H1 (cell line): Measurements from ENCODE around the gene PLK5. TPM values are rescaled to one million over a fixed set of nuclear protein-coding genes. Genes with fewer than 3 reads are reported as not detected.

Experiments used
- MAFK ChIP-seq: IDR thresholded peaks from 2 replicates; pipeline ENCODE4 v1.6.1; 2012; ENCODE audit warnings: low read depth, mild to moderate bottlenecking, improper control_type of control experiment, low read length
- polyA plus RNA-seq, 7 experiments: library from polyadenylated mRNA; depleted of rRNA in 3 of 7; stranded (reverse) in 5 of 7; unstranded in 2 of 7; fragments of >200 nt in 5 of 7; fragments of 200-250 nt in 2 of 7; gene quantifications; 1 replicate in 5 of 7; 2 replicates in 1 of 7; 4 replicates in 1 of 7; pipeline versions ENCODE4 v1.2.1 to v1.2.3, GENCODE V29; 2011 to 2013; ENCODE audit warnings: missing spikeins in 2 of 7, mixed read lengths in 2 of 7
- total RNA-seq: library from RNA; stranded (reverse); fragmentation: NEBNext Ultra II Directional; extraction: Animal tissue kit (Norgen Biotek cat#: 25700); gene quantifications from 2 replicates; pipeline ENCODE4 v1.2.1, GENCODE V29; 2021
- TF ChIP-seq, protein P1 (sequence below): fragments of 300-600 bp; sonication (generic); IDR thresholded peaks from 2 replicates; pipeline ENCODE4 v1.7.1; 2012; ENCODE audit warnings: low read length, moderate library complexity, mild to moderate bottlenecking, inconsistent platforms; ENCODE audit not compliant: insufficient replicate concordance

PLK5 gene
- total and polyA plus RNA-seq, 2 of the 8 experiments (the other 6 are each of a cell fraction or from before 2014, with no cell fraction given), result 0.43 to 0.45 TPM

DNA sequence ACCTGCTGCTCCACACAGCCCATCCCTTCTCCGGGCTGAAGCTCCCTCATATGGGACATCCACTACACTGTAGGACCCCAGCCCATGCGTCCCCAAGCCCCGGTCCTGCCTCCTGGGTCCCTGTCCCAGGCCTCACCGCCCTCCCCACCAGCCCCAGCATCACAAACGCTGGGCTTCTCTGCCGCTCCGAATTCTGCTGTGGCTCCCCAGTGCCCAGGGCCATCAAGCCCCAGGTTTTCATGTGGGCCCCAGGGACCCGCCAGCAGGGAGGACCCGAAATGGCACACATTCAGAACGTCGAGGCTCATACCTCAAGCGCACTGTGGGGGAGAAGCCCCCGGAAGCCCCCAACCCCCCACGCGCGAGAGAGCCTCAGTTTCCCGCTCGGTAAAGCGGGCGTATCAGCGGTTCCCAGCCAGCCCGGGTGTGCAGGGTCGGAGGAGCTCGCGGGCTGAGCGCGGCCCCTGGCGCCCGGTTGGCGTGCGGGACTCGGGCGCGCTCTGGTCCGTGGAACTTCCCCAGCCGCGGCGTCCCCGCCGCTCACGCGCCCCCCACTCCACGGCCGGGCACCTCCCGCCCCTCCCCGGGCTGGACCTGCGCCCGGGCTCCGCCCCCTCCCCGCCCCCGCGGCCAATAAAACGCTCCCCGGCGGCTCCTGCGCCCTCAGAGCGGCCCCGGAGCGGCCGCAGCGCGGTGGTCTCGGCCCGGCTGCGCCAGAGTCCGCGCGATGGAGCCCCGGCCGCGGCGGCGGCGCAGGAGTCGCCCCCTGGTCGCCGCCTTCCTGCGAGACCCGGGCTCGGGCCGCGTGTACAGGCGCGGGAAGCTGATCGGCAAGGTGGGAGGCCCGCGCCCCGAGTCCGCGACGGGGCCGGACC lies at the start of gene PLK5 (continued):
- TF ChIP-seq, protein P1, sequence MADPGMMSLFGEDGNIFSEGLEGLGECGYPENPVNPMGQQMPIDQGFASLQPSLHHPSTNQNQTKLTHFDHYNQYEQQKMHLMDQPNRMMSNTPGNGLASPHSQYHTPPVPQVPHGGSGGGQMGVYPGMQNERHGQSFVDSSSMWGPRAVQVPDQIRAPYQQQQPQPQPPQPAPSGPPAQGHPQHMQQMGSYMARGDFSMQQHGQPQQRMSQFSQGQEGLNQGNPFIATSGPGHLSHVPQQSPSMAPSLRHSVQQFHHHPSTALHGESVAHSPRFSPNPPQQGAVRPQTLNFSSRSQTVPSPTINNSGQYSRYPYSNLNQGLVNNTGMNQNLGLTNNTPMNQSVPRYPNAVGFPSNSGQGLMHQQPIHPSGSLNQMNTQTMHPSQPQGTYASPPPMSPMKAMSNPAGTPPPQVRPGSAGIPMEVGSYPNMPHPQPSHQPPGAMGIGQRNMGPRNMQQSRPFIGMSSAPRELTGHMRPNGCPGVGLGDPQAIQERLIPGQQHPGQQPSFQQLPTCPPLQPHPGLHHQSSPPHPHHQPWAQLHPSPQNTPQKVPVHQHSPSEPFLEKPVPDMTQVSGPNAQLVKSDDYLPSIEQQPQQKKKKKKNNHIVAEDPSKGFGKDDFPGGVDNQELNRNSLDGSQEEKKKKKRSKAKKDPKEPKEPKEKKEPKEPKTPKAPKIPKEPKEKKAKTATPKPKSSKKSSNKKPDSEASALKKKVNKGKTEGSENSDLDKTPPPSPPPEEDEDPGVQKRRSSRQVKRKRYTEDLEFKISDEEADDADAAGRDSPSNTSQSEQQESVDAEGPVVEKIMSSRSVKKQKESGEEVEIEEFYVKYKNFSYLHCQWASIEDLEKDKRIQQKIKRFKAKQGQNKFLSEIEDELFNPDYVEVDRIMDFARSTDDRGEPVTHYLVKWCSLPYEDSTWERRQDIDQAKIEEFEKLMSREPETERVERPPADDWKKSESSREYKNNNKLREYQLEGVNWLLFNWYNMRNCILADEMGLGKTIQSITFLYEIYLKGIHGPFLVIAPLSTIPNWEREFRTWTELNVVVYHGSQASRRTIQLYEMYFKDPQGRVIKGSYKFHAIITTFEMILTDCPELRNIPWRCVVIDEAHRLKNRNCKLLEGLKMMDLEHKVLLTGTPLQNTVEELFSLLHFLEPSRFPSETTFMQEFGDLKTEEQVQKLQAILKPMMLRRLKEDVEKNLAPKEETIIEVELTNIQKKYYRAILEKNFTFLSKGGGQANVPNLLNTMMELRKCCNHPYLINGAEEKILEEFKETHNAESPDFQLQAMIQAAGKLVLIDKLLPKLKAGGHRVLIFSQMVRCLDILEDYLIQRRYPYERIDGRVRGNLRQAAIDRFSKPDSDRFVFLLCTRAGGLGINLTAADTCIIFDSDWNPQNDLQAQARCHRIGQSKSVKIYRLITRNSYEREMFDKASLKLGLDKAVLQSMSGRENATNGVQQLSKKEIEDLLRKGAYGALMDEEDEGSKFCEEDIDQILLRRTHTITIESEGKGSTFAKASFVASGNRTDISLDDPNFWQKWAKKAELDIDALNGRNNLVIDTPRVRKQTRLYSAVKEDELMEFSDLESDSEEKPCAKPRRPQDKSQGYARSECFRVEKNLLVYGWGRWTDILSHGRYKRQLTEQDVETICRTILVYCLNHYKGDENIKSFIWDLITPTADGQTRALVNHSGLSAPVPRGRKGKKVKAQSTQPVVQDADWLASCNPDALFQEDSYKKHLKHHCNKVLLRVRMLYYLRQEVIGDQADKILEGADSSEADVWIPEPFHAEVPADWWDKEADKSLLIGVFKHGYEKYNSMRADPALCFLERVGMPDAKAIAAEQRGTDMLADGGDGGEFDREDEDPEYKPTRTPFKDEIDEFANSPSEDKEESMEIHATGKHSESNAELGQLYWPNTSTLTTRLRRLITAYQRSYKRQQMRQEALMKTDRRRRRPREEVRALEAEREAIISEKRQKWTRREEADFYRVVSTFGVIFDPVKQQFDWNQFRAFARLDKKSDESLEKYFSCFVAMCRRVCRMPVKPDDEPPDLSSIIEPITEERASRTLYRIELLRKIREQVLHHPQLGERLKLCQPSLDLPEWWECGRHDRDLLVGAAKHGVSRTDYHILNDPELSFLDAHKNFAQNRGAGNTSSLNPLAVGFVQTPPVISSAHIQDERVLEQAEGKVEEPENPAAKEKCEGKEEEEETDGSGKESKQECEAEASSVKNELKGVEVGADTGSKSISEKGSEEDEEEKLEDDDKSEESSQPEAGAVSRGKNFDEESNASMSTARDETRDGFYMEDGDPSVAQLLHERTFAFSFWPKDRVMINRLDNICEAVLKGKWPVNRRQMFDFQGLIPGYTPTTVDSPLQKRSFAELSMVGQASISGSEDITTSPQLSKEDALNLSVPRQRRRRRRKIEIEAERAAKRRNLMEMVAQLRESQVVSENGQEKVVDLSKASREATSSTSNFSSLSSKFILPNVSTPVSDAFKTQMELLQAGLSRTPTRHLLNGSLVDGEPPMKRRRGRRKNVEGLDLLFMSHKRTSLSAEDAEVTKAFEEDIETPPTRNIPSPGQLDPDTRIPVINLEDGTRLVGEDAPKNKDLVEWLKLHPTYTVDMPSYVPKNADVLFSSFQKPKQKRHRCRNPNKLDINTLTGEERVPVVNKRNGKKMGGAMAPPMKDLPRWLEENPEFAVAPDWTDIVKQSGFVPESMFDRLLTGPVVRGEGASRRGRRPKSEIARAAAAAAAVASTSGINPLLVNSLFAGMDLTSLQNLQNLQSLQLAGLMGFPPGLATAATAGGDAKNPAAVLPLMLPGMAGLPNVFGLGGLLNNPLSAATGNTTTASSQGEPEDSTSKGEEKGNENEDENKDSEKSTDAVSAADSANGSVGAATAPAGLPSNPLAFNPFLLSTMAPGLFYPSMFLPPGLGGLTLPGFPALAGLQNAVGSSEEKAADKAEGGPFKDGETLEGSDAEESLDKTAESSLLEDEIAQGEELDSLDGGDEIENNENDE, result no peak
- no peak for TF ChIP-seq MAFK
- TF ChIP-seq, all 59 proteins: peak for 12
